Measurements from ENCODE around the gene METTL4. TPM values are rescaled to one million over a fixed set of nuclear protein-coding genes. Genes with fewer than 3 reads are reported as not detected.

The METTL4 gene
- total and polyA plus RNA-seq, 2 of the 8 experiments (the other 6 are each of a cell fraction or from before 2014, with no cell fraction given) = 8.5 to 11.5 TPM

GRCh38 chr18:2547477-2548087 is 23.7 kb downstream of the METTL4 start:
- Histone ChIP-seq H3K27ac (ENCODE audit: low read depth, low read length) (no peak overlapping the region), H3K79me1 (ENCODE audit: low read depth, low read length) (no peaks in the 10 kb centered on the region), H3K18ac (ENCODE audit: extremely low read depth, low read length) (no peak overlapping the region), H3K23me2 (ENCODE audit: low read depth, low read length) (no peaks in the 10 kb centered on the region), H4K20me1 (replicated peaks in 1 of 2; ENCODE audit: control insufficient read depth in 1 of 2, insufficient read depth in 2 of 2, low read length in 2 of 2) (no peaks in the 10 kb centered on the region), H3K79me2 (ENCODE audit: control insufficient read depth in 1 of 2, insufficient read depth in 2 of 2, low read length in 2 of 2) (no peaks in the 10 kb centered on the region), H2BK15ac (ENCODE audit: low read length) (no peak overlapping the region), H3K36me3 (ENCODE audit: control insufficient read depth in 2 of 4, insufficient read depth in 4 of 4, low read length in 3 of 4) (peaks cover 0 to 4% (median 0%) of the 10 kb centered on the region in 4 experiments; a peak in 3 of 8 replicates), H3K9ac (replicated peaks in 1 of 4; ENCODE audit: extremely low read depth in 1 of 4, low read depth in 3 of 4, low read length in 3 of 4) (no peak overlapping the region), H2BK20ac (ENCODE audit: low read length) (no peak overlapping the region), H3K27me3 (replicated peaks in 1 of 4; ENCODE audit: control insufficient read depth in 3 of 4, extremely low read depth in 1 of 4, insufficient read depth in 3 of 4, low read length in 3 of 4) (no peaks in the 10 kb centered on the region), H4K91ac (replicated peaks; ENCODE audit: insufficient read length, low read length) (no peak overlapping the region), H3K4ac (replicated peaks; ENCODE audit: insufficient read length, low read depth, low read length) (no peak overlapping the region), H2BK5ac (ENCODE audit: low read depth, low read length) (no peak overlapping the region), H3K4me3 (ENCODE audit: extremely low read depth in 1 of 4, insufficient read depth in 2 of 4, low read depth in 3 of 4, low read length in 4 of 4) (no peak overlapping the region), H3K4me1 (replicated peaks in 1 of 4; ENCODE audit: control insufficient read depth in 3 of 4, insufficient read depth in 4 of 4, low read length in 3 of 4) (no peaks in the 10 kb centered on the region), H4K5ac (ENCODE audit: insufficient read length, low read depth, low read length) (no peak overlapping the region), H3K23ac (ENCODE audit: insufficient read length) (no peak overlapping the region), H2AFZ (ENCODE audit: low read length) (no peak overlapping the region), H2AK5ac (ENCODE audit: low read depth, low read length) (no peak overlapping the region), H2BK12ac (ENCODE audit: low read depth, low read length) (no peak overlapping the region), H3K9me3 (ENCODE audit: insufficient read depth in 2 of 2, low read depth in 1 of 2, low read length in 1 of 2) (no peaks in the 10 kb centered on the region), H2BK120ac (replicated peaks; ENCODE audit: low read depth, low read length) (no peak overlapping the region), H4K8ac (ENCODE audit: extremely low read depth, insufficient read depth, low read length) (no peak overlapping the region), H3K4me2 (ENCODE audit: insufficient read depth in 1 of 2, low read depth in 2 of 2, low read length in 2 of 2) (no peak overlapping the region), H3K14ac (ENCODE audit: insufficient read length) (no peak overlapping the region), H3K56ac (replicated peaks; ENCODE audit: insufficient read length, low read depth, low read length) (no peak overlapping the region)
- ChIA-PET CTCF (ENCODE audit: partially characterized antibody) (interaction anchor here (0.5 to 2.6 kb wide), 17 partner anchors 9 to 1500 kb away, joined by 3 to 13 read pairs (median 3); no protein-coding TSS in a partner anchor), POLR2A (ENCODE audit: partially characterized antibody) (interaction anchor here (1.0 kb wide), 1 partner anchor 10 kb away, joined by 3 read pairs; no protein-coding TSS in a partner anchor)
- FAIRE-seq (peak; percentile 7), DNase-seq (ENCODE audit: low read depth in 1 of 2, low spot score in 2 of 2) (no peak)
- 93% methylated on average over 4 of the region's 4 CpGs; no CpG with 5 or more reads in 1 of the 2 experiments for WGBS, 2 experiments (ENCODE audit: extremely low coverage in 1 of 2, insufficient coverage in 1 of 2, insufficient read length in 1 of 2, insufficient replicate concordance in 2 of 2, low coverage in 1 of 2, low lambda C conversion rate in 2 of 2, missing lambda C conversion rate in 1 of 2)
- TF ChIP-seq GABPA (IDR thresholded peaks at IDR 0.05; ENCODE audit: borderline replicate concordance, insufficient read depth, low read length) (no peak), ZNF274 (IDR thresholded peaks at IDR 0.05; ENCODE audit: borderline replicate concordance, extremely low read depth, low read length) (no peak), BCL11A (IDR thresholded peaks at IDR 0.05; ENCODE audit: low read depth in 2 of 2, low read length in 2 of 2) (no peak), HDAC6 (IDR thresholded peaks at IDR 0.05; ENCODE audit: low read depth, low read length) (no peak), E2F6 (IDR thresholded peaks at IDR 0.05) (no peak), TCF12 (IDR thresholded peaks at IDR 0.05; ENCODE audit: low read depth, low read length) (no peak), RAD21 (IDR thresholded peaks at IDR 0.05 in 1 of 2, conservative IDR thresholded peaks at IDR 0.05 in 1 of 2; ENCODE audit: low read depth in 2 of 2, low read length in 2 of 2) (peak; percentile 45 to 60), CTCF (IDR thresholded peaks at IDR 0.05; ENCODE audit: control extremely low read depth in 1 of 3, insufficient read depth in 1 of 3, low read depth in 1 of 3, low read length in 3 of 3) (peak in 1 of 3 experiments; percentile 37; a peak in 2 of 4 replicates)

Measured in H1 (cell line).